Loucy (cell line): Measurements from ENCODE around the gene KCNMA1.

Source experiments
- CTCF ChIP-seq: fragments of 200-600 bp; sonication (generic); conservative IDR thresholded peaks from 2 replicates; pipeline ENCODE4 v1.5.1; 2014; ENCODE audit warnings: mild to moderate bottlenecking, antibody characterized with exemption, low read length
- EZH2phosphoT487 ChIP-seq: fragments of 200-600 bp; IDR thresholded peaks from 2 replicates; pipeline ENCODE4 v1.6.1; 2018; ENCODE audit warnings: antibody characterized with exemption, mild to moderate bottlenecking, moderate library complexity, borderline replicate concordance

- TF ChIP-seq EZH2phosphoT487 (no peak), CTCF (no peak)
Measured at GRCh38 chr10:77127243-77127642, 510.4 kb downstream of the KCNMA1 start.
